Duodenal mucosa (tissue), 2 donors: Measurements from ENCODE around the gene AGFG2.
A peak's percentile ranks its signal among the peaks of the same experiment; 100 is the strongest.

Source experiments
- H3K27ac ChIP-seq: one replicate; pipeline ENCODE4 v1.7.0; 2013; ENCODE audit warnings: low read depth, low read length
- H3K27me3 ChIP-seq, 2 donors: one replicate each; pipeline ENCODE4 v1.7.0; 2013; ENCODE audit warnings: low read length in 2 of 2, control low read depth in 1 of 2; ENCODE audit not compliant: insufficient read depth in 2 of 2, control insufficient read depth in 1 of 2
- H3K36me3 ChIP-seq, 2 donors: one replicate each; pipeline ENCODE4 v1.7.0; 2013; ENCODE audit warnings: low read length in 2 of 2, control low read depth in 1 of 2; ENCODE audit not compliant: insufficient read depth in 2 of 2, control insufficient read depth in 1 of 2
- H3K4me1 ChIP-seq, 2 donors: one replicate each; pipeline ENCODE4 v1.7.0; 2013; ENCODE audit warnings: low read length in 2 of 2, control low read depth in 1 of 2; ENCODE audit not compliant: insufficient read depth in 2 of 2, control insufficient read depth in 1 of 2
- H3K4me3 ChIP-seq, 2 donors: one replicate each; pipeline ENCODE4 v1.7.0; 2013; ENCODE audit warnings: low read length in 2 of 2, low read depth in 1 of 2
- H3K9ac ChIP-seq, 2 donors: one replicate each; pipeline ENCODE4 v1.7.0; 2013; ENCODE audit warnings: low read length in 2 of 2, low read depth in 1 of 2
- H3K9me3 ChIP-seq, 2 donors: one replicate each; pipeline ENCODE4 v1.7.0; 2013; ENCODE audit warnings: low read length in 2 of 2, control low read depth in 1 of 2; ENCODE audit not compliant: control insufficient read depth in 1 of 2

The AGFG2 gene

DNA sequence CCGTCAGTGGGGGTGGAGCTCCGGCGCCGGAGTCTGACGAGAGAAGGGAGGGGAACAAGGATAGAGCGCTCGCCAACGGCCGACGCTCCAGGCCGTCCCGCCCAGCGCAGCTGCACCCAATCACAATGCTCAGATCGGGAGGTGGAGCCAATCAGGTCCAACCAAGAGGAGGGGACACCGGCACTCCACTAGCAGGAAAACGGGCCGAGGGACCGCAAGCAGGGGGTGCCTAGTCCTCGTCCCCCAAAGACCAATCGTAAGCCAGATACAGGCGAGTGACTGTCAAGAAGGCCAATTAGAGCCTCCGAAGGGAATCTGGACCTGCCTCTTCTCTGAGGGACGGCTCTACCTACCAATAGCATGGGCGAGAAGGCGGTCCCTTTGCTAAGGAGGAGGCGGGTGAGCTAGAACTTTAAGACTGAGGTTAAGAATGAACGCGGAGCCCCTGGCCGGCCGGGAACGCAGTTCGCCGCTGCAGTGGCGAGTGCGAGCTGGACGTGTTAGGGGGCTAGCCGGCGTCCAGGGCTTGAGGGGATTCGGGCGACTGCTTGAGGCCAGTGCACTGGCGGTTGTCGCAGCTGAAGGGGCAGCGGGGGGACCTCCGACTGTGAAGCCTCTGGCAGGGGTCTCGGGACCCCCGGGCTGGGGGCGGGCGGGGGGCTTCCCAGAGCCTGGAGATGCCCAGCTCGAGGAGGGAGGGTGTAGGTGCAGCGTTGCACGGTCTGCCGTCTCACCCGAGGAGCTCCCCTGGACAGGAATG is 47.4 kb downstream of the AGFG2 start, which contains the start of gene FBXO24:
Gene FBXO24, plus strand, starts transcription at position 63 of the 760 bp plus-strand sequence. Its CDS starts 298 bp downstream, at position 361.
- H3K27ac ChIP-seq, result peak within 1 kb of the TSS; percentile 99
- H3K4me1 ChIP-seq, result peaks cover 27 to 29% of the 10 kb centered on the region in 2 donors
- H3K27me3 ChIP-seq, result no peaks in the 10 kb centered on the region
- peak within 1 kb of the TSS; percentile 69 to 91 for H3K9ac ChIP-seq
- no peaks in the 10 kb centered on the region for H3K9me3 ChIP-seq
- H3K4me3 ChIP-seq, result peak within 1 kb of the TSS; percentile 89 to 94
- peaks cover 8 to 11% of the 10 kb centered on the region in 2 donors for H3K36me3 ChIP-seq

- Histone ChIP-seq H3K4me1 (peaks cover 15 to 18% of the 10 kb centered on the region in 2 donors), H3K27me3 (no peaks in the 10 kb centered on the region), H3K36me3 (no peaks in the 10 kb centered on the region), H3K4me3 (no peak overlapping the region), H3K9me3 (no peaks in the 10 kb centered on the region), H3K27ac (no peak overlapping the region), H3K9ac (no peak overlapping the region)
These were observed 49.4 kb downstream of the AGFG2 start for GRCh38 chr7:100588438-100588837.

- Histone ChIP-seq H3K27ac (no peak overlapping the region), H3K36me3 (no peaks in the 10 kb centered on the region), H3K4me3 (no peak overlapping the region), H3K9me3 (no peaks in the 10 kb centered on the region), H3K27me3 (no peaks in the 10 kb centered on the region), H3K4me1 (peaks cover 7 to 9% of the 10 kb centered on the region in 2 donors), H3K9ac (no peak overlapping the region)
These were observed 50.4 kb downstream of the AGFG2 start for GRCh38 chr7:100589341-100589947.

DNA sequence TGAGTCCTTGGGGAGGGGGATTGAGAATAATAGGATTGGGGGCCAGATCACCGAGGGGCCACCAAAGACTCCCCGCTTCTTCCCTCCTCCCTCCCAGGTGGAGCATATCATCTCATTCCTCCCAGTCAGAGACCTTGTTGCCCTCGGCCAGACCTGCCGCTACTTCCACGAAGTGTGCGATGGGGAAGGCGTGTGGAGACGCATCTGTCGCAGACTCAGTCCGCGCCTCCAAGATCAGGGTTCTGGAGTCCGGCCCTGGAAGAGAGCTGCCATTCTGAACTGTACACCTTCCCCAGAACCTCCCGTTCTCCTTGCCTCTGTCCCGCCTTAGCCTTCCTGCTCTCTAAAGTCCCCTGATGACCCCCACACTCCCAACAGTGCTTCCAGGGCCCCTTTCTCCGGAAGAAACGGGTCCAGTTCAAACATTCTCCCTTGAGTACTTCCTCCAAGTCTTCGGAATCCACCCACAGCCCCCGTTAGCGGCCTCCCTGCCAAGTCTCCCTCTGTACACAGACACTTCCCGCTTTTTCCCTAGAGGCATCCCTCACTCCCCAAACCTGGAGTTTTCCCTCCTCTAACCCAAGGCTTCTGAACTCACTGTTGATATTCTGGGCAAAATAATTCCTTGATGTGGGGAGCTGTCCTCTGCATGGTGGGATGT is 51.2 kb downstream of the AGFG2 start:
- H3K27ac ChIP-seq, result no peak overlapping the region
- no peak overlapping the region for H3K4me3 ChIP-seq
- H3K9me3 ChIP-seq, result no peaks in the 10 kb centered on the region
- peaks cover 0 to 2% of the 10 kb centered on the region in 2 donors for H3K4me1 ChIP-seq
- no peak overlapping the region for H3K9ac ChIP-seq
- no peaks in the 10 kb centered on the region for H3K36me3 ChIP-seq
- H3K27me3 ChIP-seq, result no peaks in the 10 kb centered on the region

DNA sequence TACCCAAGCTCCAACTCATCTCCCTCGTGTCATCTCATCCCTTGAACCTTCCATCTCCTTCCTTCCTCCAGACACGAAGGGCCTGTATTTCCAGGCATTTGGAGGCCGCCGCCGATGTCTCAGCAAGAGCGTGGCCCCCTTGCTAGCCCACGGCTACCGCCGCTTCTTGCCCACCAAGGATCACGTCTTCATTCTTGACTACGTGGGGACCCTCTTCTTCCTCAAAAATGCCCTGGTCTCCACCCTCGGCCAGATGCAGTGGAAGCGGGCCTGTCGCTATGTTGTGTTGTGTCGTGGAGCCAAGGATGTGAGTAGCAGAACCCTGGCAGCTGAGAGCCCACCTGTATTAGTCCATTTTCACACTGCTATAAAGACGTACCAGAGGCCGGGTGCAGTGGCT is 52.6 kb downstream of the AGFG2 start:
- no peak overlapping the region for H3K9ac ChIP-seq
- no peak overlapping the region for H3K27ac ChIP-seq

GRCh38 chr7:100595188-100595587 is 56.2 kb downstream of the AGFG2 start:
- no peaks in the 10 kb centered on the region for H3K36me3 ChIP-seq
- H3K9me3 ChIP-seq, result no peaks in the 10 kb centered on the region
- no peaks in the 10 kb centered on the region for H3K27me3 ChIP-seq
- no peaks in the 10 kb centered on the region for H3K4me1 ChIP-seq
- H3K4me3 ChIP-seq, result no peak overlapping the region
- no peak overlapping the region for H3K9ac ChIP-seq
- H3K27ac ChIP-seq, result no peak overlapping the region

More for the DNA sequence above, 52.6 kb downstream of the AGFG2 start:
- no peaks in the 10 kb centered on the region for H3K36me3 ChIP-seq
- H3K27me3 ChIP-seq, result no peaks in the 10 kb centered on the region
- H3K4me1 ChIP-seq, result no peaks in the 10 kb centered on the region
- H3K4me3 ChIP-seq, result no peak overlapping the region
- H3K9me3 ChIP-seq, result no peaks in the 10 kb centered on the region

GRCh38 chr7:100598425-100598824 is 59.4 kb downstream of the AGFG2 start:
- Histone ChIP-seq H3K9ac (no peak overlapping the region), H3K9me3 (no peaks in the 10 kb centered on the region), H3K36me3 (no peaks in the 10 kb centered on the region), H3K4me3 (no peak overlapping the region), H3K4me1 (no peaks in the 10 kb centered on the region), H3K27me3 (no peaks in the 10 kb centered on the region), H3K27ac (no peak overlapping the region)

- Histone ChIP-seq H3K9ac (no peak overlapping the region), H3K4me1 (peaks cover 8 to 10% of the 10 kb centered on the region in 2 donors), H3K27me3 (peaks cover 0 to 5% of the 10 kb centered on the region in 2 donors), H3K27ac (no peak overlapping the region), H3K9me3 (no peaks in the 10 kb centered on the region), H3K36me3 (no peaks in the 10 kb centered on the region), H3K4me3 (no peak overlapping the region)
These were observed 61.1 kb downstream of the AGFG2 start for GRCh38 chr7:100599911-100600729.

GRCh38 chr7:100600730-100601038 is 61.7 kb downstream of the AGFG2 start:
- Histone ChIP-seq H3K27me3 (peaks cover 0 to 9% of the 10 kb centered on the region in 2 donors), H3K4me3 (no peak overlapping the region), H3K36me3 (no peaks in the 10 kb centered on the region), H3K27ac (no peak overlapping the region), H3K9ac (no peak overlapping the region), H3K9me3 (no peaks in the 10 kb centered on the region), H3K4me1 (peaks cover 12 to 14% of the 10 kb centered on the region in 2 donors)
